Measurements from ENCODE around the gene OR5M3.

OR5M3 gene

DNA sequence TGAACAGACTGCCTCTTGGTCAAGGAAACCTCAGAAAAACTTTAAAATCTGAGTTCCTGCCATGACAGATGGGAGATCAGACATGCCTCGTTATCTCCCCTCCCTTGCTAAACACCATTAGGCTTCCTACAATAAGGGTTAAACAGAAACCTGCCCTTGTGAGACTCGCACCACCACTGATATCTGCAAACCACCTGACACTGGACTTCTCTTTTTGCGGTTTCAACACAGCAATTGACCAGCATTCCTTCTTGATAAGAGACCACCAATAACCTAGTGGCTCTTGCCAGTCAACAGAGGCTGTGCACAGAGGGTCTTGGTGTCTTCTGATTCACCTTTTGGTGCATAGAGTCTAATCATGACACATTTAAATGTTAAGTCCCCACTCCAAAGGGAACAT is 13.6 kb upstream of the OR5M3 start:
- H3K4me3 ChIP-seq: no peak overlapping the region
- TF ChIP-seq, protein P1, sequence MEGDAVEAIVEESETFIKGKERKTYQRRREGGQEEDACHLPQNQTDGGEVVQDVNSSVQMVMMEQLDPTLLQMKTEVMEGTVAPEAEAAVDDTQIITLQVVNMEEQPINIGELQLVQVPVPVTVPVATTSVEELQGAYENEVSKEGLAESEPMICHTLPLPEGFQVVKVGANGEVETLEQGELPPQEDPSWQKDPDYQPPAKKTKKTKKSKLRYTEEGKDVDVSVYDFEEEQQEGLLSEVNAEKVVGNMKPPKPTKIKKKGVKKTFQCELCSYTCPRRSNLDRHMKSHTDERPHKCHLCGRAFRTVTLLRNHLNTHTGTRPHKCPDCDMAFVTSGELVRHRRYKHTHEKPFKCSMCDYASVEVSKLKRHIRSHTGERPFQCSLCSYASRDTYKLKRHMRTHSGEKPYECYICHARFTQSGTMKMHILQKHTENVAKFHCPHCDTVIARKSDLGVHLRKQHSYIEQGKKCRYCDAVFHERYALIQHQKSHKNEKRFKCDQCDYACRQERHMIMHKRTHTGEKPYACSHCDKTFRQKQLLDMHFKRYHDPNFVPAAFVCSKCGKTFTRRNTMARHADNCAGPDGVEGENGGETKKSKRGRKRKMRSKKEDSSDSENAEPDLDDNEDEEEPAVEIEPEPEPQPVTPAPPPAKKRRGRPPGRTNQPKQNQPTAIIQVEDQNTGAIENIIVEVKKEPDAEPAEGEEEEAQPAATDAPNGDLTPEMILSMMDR (IDR thresholded peaks at IDR 0.05): no peak
- DNase-seq (ENCODE audit: low spot score): no peak
- H3K27ac ChIP-seq: no peak overlapping the region

DNA sequence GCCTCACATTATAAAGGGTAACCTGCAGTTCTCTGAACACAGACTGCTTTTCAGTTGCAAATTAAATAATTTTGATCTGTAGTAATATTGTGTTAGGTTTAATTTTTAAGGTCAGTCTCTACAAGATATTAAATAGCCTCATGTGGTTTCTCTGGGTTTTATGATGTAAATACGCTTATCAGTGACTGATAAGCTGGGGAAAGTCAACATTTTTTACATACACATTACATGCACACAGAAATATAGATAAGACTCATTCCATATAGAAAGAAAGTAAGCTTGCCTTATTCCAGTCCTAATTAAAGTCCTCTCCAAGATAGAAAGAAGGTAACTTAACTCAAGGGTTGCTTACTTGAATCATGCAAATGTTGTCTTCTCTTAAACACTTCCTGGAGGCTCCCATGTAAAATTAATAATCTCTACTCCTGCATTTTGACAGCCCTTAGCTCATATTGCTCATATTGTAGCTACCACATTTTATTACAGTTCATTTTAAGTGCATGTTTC is 1.6 kb upstream of the OR5M3 start:
- no peak for DNase-seq (ENCODE audit: low spot score)
- H3K27ac ChIP-seq: no peak overlapping the region
- TF ChIP-seq, protein P1 (IDR thresholded peaks at IDR 0.05): no peak
- no peak overlapping the region for H3K4me3 ChIP-seq

GRCh38 chr11:56457076-56457475 is 16.1 kb downstream of the OR5M3 start:
- Histone ChIP-seq H3K4me3 (no peak overlapping the region), H3K27ac (no peak overlapping the region)
- no peak for DNase-seq (ENCODE audit: low spot score)
- TF ChIP-seq, protein P1 (IDR thresholded peaks at IDR 0.05): no peak

GRCh38 chr11:56453521-56453920 is 19.6 kb downstream of the OR5M3 start:
- TF ChIP-seq, protein P1 (IDR thresholded peaks at IDR 0.05): no peak
- Histone ChIP-seq H3K4me3 (no peak overlapping the region), H3K27ac (no peak overlapping the region)
- no peak for DNase-seq (ENCODE audit: low spot score)

Data from coronary artery (tissue), 2 donors.